ENCODE data around the gene FOXE1. TPM values are rescaled to one million over a fixed set of nuclear protein-coding genes. Genes with fewer than 3 reads are reported as not detected.

The FOXE1 gene
- polyA plus RNA-seq, 1 of the 3 experiments (the other 2 are of a cell fraction): 0.03 TPM

- H3K79me2 ChIP-seq (ENCODE audit: insufficient read depth): no peaks in the 10 kb centered on the region
- H3K9ac ChIP-seq: no peak overlapping the region
- no peaks in the 10 kb centered on the region for H4K20me1 ChIP-seq (ENCODE audit: insufficient read depth)
- WGBS (ENCODE audit: low lambda C conversion rate): 36% methylated on average over 2 of the region's 3 CpGs
- no peak overlapping the region for H2AFZ ChIP-seq (ENCODE audit: low read depth)
- H3K4me2 ChIP-seq: no peak overlapping the region
- CTCF ChIA-PET: interaction anchor here (1.2 kb wide), 1 partner anchor 28 kb away, joined by 3 read pairs; no protein-coding TSS in a partner anchor
- H3K27ac ChIP-seq (ENCODE audit: low read depth in 2 of 2, low read length in 1 of 2): no peak overlapping the region
- DNase-seq: no peak
- no peaks in the 10 kb centered on the region for H3K9me2 ChIP-seq
- H3K4me3 ChIP-seq (ENCODE audit: low read depth in 2 of 2, low read length in 1 of 2): no peak overlapping the region
- POLR2A ChIA-PET: no interaction called here
- H3F3A ChIP-seq (replicated peaks; ENCODE audit: insufficient read depth): peaks cover 20% of the 10 kb centered on the region
- peaks cover 0 to 3% of the 10 kb centered on the region in 2 experiments; a peak in 1 of 4 replicates for H3K4me1 ChIP-seq (ENCODE audit: control insufficient read depth in 1 of 2, insufficient read depth in 2 of 2, low read depth in 1 of 2, low read length in 1 of 2)
- H3K36me3 ChIP-seq (replicated peaks in 1 of 2; ENCODE audit: control insufficient read depth in 1 of 2, insufficient read depth in 2 of 2, low read length in 1 of 2): no peaks in the 10 kb centered on the region
- no peaks in the 10 kb centered on the region for H3K27me3 ChIP-seq (ENCODE audit: insufficient read depth)
- TF ChIP-seq MXI1 (IDR thresholded peaks at IDR 0.05; ENCODE audit: low read depth, low read length) (no peak), MEF2A (IDR thresholded peaks at IDR 0.05; ENCODE audit: borderline replicate concordance, low read depth) (no peak), FOXJ3 (CRISPR knock-in tag; IDR thresholded peaks at IDR 0.05) (no peak), RCOR1 (IDR thresholded peaks at IDR 0.05; ENCODE audit: low read length) (no peak), CHD2 (IDR thresholded peaks at IDR 0.05; ENCODE audit: low read length, partially characterized antibody) (no peak), EP300 (IDR thresholded peaks at IDR 0.05; ENCODE audit: borderline replicate concordance in 1 of 2, low read depth in 1 of 2, low read length in 1 of 2) (no peak), YY1 (IDR thresholded peaks at IDR 0.05; ENCODE audit: low read depth) (no peak), FOXM1 (IDR thresholded peaks at IDR 0.05; ENCODE audit: low read depth) (no peak), TAF1 (IDR thresholded peaks at IDR 0.05; ENCODE audit: borderline replicate concordance, low read depth, low read length) (no peak), ELF1 (IDR thresholded peaks at IDR 0.05) (no peak), POLR2AphosphoS5 (IDR thresholded peaks at IDR 0.05; ENCODE audit: low read depth, low read length) (no peak), RXRA (IDR thresholded peaks at IDR 0.05; ENCODE audit: borderline replicate concordance, low read depth) (no peak), SMC3 (IDR thresholded peaks at IDR 0.05; ENCODE audit: low read depth, low read length) (no peak), SIN3A (IDR thresholded peaks at IDR 0.05; ENCODE audit: borderline replicate concordance, low read depth, low read length) (no peak), NFIC (IDR thresholded peaks at IDR 0.05; ENCODE audit: borderline replicate concordance) (no peak), RAD21 (IDR thresholded peaks at IDR 0.05; ENCODE audit: low read length) (no peak)
- TF ChIP-seq, protein P1, sequence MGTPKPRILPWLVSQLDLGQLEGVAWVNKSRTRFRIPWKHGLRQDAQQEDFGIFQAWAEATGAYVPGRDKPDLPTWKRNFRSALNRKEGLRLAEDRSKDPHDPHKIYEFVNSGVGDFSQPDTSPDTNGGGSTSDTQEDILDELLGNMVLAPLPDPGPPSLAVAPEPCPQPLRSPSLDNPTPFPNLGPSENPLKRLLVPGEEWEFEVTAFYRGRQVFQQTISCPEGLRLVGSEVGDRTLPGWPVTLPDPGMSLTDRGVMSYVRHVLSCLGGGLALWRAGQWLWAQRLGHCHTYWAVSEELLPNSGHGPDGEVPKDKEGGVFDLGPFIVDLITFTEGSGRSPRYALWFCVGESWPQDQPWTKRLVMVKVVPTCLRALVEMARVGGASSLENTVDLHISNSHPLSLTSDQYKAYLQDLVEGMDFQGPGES (IDR thresholded peaks at IDR 0.05; ENCODE audit: low read depth, low read length): no peak
- TF ChIP-seq, protein P2, sequence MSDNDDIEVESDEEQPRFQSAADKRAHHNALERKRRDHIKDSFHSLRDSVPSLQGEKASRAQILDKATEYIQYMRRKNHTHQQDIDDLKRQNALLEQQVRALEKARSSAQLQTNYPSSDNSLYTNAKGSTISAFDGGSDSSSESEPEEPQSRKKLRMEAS (IDR thresholded peaks at IDR 0.05; ENCODE audit: low read depth): no peak
- TF ChIP-seq, protein P3, sequence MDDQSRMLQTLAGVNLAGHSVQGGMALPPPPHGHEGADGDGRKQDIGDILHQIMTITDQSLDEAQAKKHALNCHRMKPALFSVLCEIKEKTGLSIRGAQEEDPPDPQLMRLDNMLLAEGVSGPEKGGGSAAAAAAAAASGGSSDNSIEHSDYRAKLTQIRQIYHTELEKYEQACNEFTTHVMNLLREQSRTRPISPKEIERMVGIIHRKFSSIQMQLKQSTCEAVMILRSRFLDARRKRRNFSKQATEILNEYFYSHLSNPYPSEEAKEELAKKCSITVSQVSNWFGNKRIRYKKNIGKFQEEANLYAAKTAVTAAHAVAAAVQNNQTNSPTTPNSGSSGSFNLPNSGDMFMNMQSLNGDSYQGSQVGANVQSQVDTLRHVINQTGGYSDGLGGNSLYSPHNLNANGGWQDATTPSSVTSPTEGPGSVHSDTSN (IDR thresholded peaks at IDR 0.05): no peak
- TF ChIP-seq, protein P4, sequence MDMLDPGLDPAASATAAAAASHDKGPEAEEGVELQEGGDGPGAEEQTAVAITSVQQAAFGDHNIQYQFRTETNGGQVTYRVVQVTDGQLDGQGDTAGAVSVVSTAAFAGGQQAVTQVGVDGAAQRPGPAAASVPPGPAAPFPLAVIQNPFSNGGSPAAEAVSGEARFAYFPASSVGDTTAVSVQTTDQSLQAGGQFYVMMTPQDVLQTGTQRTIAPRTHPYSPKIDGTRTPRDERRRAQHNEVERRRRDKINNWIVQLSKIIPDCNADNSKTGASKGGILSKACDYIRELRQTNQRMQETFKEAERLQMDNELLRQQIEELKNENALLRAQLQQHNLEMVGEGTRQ (IDR thresholded peaks at IDR 0.05; ENCODE audit: borderline replicate concordance, low read depth, low read length): no peak
- H3K9me3 ChIP-seq: no peaks in the 10 kb centered on the region
Observed at GRCh38 chr9:97873425-97873824, 20.4 kb downstream of the FOXE1 start.

Measured in SK-N-SH (cell line).